HFF-Myc (cell line): ENCODE results near the gene OPCML.

ENCODE experiments used
- DNase-seq: peaks from one replicate; pipeline ENCODE4 v3.0.0-alpha.2; 2011; ENCODE audit warnings: low read depth; ENCODE audit errors: extremely low read depth
- H3K4me3 ChIP-seq: replicated peaks from 2 replicates; pipeline ENCODE4 v1.5.1; 2011; ENCODE audit warnings: low read depth, mild to moderate bottlenecking, control low read depth, low read length
- TF ChIP-seq, protein P1 (sequence below): IDR thresholded peaks from 2 replicates; pipeline ENCODE4 v1.5.1; 2012; ENCODE audit warnings: mild to moderate bottlenecking, low read depth, low read length, control low read depth; ENCODE audit errors: missing control alignments

The OPCML gene

DNA sequence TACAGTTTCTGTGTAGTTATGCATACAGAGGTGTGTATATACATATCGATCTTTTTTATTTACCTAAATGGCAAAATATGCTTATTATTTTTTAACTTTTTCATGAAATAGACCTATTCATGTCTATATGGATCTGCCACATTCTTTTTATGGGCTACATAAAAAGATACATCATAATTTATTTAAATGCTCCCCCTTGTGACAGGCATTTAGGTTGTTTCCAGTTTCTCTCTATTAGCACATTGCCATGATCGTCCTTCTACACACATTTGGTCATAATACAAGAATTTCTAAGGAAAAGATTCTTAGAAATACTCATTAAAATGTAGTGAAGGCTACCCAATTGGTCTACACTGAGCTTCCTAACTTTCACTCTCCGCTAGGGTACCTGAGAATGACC, 1067.4 kb downstream of the OPCML start:
- no peak for DNase-seq
- TF ChIP-seq, protein P1, sequence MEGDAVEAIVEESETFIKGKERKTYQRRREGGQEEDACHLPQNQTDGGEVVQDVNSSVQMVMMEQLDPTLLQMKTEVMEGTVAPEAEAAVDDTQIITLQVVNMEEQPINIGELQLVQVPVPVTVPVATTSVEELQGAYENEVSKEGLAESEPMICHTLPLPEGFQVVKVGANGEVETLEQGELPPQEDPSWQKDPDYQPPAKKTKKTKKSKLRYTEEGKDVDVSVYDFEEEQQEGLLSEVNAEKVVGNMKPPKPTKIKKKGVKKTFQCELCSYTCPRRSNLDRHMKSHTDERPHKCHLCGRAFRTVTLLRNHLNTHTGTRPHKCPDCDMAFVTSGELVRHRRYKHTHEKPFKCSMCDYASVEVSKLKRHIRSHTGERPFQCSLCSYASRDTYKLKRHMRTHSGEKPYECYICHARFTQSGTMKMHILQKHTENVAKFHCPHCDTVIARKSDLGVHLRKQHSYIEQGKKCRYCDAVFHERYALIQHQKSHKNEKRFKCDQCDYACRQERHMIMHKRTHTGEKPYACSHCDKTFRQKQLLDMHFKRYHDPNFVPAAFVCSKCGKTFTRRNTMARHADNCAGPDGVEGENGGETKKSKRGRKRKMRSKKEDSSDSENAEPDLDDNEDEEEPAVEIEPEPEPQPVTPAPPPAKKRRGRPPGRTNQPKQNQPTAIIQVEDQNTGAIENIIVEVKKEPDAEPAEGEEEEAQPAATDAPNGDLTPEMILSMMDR: no peak

DNA sequence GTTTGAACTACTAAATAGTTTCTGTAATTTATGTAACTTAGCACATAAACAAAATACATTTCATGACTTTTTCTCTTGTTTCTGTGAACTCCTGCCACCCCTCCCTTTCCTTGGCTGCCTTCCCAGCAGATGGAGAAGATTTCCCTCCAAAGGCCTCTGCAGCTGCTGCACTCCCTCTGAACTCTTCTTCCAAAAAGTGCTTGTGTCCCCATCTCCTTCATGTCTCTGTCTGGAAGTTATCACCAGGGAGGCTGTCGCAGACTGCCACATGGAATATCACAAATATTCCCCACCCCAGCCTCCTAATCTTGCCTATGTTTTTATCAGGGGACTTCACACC, 1068.3 kb downstream of the OPCML start:
- DNase-seq: no peak
- TF ChIP-seq, protein P1: no peak
- no peak overlapping the region for H3K4me3 ChIP-seq

More for the DNA sequence above, 1067.4 kb downstream of the OPCML start:
- no peak overlapping the region for H3K4me3 ChIP-seq

DNA sequence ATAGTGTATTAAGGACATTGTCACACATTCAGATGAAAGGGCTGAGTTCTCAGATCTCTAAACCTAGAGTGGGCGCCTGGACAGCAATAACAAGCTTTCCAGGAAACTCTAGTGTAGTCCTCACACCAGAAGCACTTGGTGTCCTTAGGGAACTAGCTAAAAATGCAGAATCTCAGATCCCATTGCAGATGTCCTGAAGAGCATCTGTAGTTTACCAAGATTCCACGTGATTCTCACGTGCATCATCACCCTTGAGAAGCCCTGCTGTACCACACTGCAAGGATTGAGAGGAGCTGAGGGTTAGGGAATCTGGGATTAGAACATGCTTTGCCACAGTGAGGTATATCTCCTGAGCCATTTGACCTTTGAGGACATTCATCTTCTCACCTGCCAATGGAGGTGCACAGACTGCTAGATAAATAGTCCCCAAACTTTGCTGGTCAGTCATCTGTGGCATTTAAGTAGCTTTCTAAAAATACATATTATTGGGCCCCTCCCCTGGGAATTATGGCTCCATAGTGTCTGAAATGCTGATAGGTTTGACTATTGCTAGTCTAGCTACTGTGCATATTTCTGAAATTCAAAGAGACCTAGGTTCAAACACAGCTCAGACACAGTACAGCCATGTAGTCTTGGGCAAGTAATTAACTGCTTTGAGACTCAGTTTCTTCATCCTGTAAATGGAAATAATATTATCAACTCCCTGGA, 1068.9 kb downstream of the OPCML start:
- no peak for DNase-seq
- TF ChIP-seq, protein P1: no peak
- H3K4me3 ChIP-seq: no peak overlapping the region

GRCh38 chr11:132459736-132460135, 1072.6 kb downstream of the OPCML start:
- H3K4me3 ChIP-seq: no peak overlapping the region
- no peak for DNase-seq
- TF ChIP-seq, protein P1: no peak

- DNase-seq: no peak
- H3K4me3 ChIP-seq: no peak overlapping the region
- TF ChIP-seq, protein P1: no peak
Measured at GRCh38 chr11:132457445-132457844, 1074.9 kb downstream of the OPCML start.

DNA sequence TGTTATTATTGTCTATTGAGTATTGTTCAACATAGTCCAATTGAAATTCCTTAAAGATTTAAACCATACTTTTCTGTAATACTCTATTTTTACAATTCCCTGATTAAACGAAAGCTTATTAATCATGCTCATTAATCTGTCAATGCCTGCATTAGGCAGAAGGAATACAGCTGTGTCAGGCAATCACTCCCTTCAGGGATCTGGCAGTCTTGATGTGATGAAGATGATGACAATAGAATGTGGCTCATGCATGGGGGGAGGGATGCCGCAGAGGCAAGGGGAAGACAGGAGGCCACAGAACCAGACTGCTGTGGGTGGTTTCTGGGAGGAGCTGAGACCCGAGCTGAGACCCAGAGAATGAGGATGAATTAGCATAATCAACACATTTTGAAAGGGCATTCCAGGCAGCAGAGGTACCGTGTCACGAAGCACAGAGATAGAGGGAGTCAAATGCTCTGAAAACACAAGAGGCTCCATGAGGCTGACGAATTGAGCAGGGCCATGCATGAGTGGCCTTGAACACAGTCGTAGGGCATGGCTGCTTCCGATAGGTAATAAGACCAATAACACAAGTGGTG, 1075.5 kb downstream of the OPCML start:
- no peak overlapping the region for H3K4me3 ChIP-seq
- no peak for DNase-seq
- TF ChIP-seq, protein P1: no peak

- no peak for DNase-seq
- H3K4me3 ChIP-seq: no peak overlapping the region
- TF ChIP-seq, protein P1: no peak
Measured at GRCh38 chr11:132455044-132455443, 1077.3 kb downstream of the OPCML start.
